ENCODE data around the gene C11orf68. TPM values are rescaled to one million over a fixed set of nuclear protein-coding genes. Genes with fewer than 3 reads are reported as not detected.

C11orf68 gene
- 29.8 TPM for total RNA-seq

DNA sequence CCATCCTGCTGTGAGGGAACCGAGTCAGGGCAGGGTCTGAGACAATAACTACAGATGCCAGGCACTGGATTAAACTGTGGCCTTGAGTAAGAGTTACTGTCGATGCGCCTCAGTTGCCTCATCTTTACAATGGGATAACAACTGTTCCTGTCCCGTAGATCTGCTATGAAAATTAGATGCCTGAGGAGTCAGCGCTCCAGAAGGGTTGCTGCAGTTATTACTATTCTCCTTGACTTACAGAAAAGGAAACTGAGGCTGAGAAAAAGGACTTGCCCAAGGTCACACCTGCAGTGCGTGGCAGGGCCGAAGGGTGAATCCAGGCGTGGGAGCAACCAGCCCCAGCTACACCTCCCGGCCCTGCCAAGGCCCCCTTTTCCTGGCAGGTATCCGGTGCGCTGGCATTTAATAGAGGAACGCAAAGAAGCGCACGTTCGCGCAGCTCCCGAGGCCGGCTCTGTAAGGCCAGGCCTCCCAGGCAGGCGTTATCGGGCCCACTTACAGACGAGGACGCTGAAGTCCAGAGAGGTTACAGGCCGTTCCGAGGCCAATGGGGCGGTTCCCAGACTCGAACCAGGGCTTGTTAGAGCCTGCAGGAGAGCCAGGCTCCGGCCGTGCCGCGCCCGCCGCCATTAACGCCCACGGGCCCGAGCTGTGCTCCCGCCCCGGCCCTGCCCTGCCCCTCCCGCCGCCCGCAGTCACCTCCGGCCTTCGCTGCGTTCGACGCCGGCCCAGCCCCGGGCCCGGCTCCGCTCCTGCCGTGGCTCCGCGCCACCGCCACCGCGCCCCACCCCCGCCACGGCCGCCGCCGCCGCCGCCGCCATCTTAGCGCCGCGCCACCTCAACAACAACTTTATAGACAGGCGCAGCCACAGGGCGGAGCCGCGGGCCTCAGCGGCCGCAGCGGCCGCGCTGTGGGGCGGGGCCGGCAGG, at the start of gene C11orf68:
Gene C11orf68 (minus strand): TSS at position 852 of the 930 bp plus-strand sequence. CDS start 31 bp downstream, at position 821.

DNA sequence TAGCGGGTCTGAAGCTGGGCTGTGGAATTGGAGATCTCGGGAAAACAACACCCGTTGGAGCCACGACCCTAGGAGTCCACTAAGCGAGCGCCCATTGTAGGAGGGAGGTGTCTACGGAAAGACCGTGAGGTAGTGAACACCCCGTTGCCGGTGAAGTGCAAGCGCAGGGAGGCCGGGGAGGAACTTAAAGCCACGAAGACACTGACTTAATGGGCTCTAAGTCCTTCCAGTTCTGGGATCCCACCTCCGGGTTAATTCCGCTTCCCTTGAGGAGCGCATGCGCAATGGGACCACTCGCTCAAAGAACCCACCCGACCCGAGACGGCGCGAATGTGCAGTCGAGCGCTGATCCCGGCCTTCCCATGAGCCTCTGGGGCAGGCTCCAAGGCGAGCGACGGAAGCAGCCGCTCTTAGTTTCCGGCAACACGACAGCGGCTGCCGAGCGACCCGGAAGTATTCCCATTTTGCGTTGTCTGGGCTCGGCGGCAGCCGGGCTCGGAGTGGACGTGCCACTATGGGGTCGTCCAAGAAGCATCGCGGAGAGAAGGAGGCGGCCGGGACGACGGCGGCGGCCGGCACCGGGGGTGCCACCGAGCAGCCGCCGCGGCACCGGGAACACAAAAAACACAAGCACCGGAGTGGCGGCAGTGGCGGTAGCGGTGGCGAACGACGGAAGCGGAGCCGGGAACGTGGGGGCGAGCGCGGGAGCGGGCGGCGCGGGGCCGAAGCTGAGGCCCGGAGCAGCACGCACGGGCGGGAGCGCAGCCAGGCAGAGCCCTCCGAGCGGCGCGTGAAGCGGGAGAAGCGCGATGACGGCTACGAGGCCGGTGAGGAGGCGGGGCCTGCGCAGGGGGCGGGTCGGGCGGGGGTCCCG, 42.6 kb upstream of the C11orf68 start, which contains the start of gene SART1:
Gene SART1 (plus strand): TSS at position 468 of the 874 bp plus-strand sequence. CDS start 47 bp downstream, at position 515.

DNA sequence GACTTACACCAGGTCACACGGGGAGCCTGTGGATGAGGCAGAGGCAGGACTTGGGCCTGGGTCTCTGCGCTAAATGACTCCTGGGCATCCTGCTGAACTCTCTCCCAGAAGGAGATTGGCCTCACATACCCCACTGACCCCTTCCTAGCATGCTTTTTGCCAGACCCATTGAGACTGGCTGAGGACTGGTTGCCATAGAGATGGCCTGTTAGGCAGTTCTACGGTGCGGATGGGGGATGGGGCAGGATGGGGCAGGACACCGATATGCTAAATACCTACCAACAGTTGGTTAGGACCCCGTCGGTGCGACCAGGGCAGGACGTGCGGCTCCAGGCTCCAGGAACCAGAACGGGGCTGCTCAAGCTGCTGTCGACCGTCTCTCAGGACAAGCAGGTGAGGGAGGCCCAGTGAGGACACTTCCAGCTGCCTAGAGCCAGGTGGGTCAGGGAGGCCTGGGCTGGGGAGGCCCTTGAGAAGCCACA, 26.6 kb upstream of the C11orf68 start, which contains the start of gene TSGA10IP:
Gene TSGA10IP (plus strand): TSS at position 51 of the 482 bp plus-strand sequence. CDS start 196 bp downstream, at position 247.

DNA sequence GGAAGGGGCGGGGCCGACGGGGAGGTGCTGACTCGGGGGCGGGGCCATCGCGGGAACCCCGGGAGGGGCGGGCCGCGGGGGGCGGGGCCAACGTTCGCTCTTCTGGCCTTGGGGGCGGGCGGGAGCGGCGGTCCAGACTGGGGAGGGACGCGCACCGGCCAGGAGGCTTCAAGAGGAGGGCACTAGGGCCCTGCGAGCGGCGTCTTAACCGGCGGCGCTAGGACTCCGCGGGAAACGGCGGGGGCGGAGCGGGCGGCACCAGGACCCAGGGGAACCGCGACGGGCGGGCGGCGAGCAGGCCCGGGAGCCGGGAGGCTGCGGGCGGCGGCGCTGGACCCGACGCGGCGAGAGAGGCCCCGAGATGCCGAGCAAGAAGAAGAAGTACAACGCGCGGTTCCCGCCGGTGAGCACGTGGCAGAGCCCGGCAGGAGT, 295 bp upstream of the C11orf68 start, which contains the start of gene DRAP1:
Gene DRAP1 (plus strand): TSS at position 286 of the 432 bp plus-strand sequence. CDS start 76 bp downstream, at position 362.

DNA sequence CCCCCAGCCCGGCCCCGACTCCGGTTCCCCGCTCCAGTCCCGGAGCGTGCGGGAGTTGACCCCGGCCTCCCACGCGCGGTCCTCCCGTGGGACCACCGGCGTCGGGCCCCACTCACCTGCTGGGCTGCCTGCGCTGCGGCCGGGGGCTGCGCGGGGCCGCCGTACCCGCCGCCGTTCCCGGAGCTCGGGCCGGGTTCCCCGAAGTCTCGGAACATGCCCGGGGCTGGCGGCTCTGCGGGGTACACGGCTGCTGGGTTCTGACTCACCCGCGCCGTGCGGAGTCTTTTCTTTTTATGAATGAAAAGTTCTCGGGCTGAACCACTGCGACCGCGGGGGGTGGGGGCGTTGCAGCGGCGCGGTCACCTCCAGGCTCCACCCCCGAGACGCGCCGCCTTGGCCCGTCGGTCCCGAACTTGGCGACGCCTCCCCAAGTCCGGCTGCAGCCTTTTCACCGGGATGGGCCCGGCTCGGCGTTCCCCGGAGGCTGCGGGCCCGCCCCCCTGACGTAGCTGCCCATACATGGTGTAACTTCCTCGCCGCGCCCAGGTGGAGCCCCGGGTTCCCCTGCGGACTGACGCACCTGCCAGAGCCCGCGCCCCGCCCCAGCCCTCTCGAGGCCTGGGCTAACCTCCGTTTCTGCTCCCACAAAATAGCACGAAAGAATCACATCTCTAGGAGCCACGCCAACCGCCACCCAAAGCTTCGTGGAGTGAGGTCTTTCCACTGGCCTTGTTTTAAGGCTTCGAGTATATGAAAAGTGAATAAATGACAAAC, 18.6 kb downstream of the C11orf68 start, which contains the start of gene FOSL1:
Gene FOSL1 (minus strand): TSS at position 264 of the 774 bp plus-strand sequence. CDS start 49 bp downstream, at position 215.

DNA sequence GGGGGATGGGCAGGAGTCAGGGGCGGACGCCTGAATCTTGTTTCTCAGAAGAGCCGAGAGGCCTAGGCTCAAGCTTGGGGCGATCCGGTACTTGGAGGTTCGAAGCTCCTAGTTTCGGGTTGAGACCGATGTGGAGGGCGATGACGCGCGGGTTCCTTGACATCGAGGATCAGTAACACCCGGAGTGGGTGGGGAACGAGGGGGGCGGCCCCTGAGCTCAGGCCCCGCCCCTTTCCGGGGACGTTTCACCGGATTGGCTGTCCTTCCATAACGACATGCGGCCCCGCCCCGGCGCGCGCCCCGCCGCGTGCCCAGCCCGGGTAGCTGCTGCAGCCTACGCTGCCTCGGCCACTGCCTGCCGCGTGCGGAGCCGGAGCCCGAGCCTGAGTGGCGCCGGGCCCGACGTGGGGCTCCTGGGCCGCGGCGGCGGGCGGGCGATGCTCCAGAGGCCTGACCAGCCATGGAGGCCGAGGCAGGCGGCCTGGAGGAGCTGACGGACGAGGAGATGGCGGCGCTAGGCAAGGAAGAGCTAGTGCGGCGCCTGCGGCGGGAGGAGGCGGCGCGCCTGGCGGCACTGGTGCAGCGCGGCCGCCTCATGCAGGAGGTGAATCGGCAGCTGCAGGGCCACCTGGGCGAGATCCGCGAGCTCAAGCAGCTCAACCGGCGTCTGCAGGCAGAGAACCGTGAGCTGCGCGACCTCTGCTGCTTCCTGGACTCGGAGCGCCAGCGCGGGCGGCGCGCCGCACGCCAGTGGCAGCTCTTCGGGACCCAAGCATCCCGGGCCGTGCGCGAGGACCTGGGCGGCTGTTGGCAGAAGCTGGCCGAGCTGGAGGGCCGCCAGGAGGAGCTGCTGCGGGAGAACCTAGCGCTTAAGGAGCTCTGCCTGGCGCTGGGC, 28.3 kb downstream of the C11orf68 start, which contains the start of gene CCDC85B:
Gene CCDC85B (plus strand): TSS at position 350 of the 895 bp plus-strand sequence. CDS start 111 bp downstream, at position 461.

DNA sequence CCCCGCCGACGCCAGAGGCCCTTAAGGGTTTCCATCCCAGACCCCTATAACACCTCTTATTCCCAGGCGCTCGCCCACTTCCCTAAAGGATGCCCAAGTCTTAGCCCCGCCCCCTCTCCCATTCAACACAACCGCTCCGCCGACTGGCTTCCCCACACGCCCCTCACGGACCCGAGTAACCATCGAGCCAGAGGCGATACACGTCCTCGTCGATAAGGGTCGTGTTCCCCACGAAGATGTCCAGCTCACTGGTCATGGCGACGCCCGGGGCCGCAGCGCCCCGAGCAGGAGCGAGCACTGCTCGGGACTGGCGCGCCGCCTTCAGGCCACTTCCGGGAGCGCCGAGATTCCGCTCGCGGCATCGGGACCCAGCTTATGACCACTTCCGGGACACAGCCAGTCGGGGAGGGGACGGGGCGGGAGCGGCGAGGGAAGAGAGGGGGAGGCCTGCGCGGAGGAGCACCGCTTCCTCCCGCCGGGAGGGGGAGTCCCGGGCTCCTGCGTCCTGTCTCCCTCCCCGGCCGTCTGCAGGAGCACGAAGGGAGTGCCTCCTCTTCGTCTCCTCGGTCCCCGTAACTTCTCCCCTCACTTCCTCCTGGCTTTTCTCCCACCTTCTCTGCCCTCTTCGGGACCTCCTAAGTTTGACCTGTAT, 30.6 kb downstream of the C11orf68 start, which contains the start of gene FIBP:
Gene FIBP (minus strand): TSS at position 309 of the 652 bp plus-strand sequence. CDS start 53 bp downstream, at position 256.

DNA sequence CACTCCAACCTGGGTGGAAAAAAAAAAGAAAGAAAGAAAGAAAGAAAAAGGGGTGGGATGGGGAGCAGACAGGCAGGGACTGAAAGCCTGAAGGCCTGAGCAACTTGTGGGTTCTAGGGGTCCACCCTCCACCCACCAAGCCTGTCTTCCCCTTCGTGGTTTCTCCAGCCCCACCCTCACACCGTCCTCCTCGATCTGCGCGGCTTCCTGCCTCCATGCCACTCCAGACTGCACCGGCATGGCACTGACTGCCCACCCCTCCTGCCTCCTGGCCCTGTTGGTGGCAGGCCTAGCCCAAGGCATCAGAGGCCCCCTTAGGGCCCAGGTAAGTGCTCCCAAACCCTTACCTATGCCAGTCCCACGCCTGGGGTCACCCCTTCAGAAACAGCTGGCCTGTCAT, 39.2 kb downstream of the C11orf68 start, which contains the start of gene CTSW:
Gene CTSW (plus strand): TSS at position 221 of the 400 bp plus-strand sequence. CDS start 18 bp downstream, at position 239.

DNA sequence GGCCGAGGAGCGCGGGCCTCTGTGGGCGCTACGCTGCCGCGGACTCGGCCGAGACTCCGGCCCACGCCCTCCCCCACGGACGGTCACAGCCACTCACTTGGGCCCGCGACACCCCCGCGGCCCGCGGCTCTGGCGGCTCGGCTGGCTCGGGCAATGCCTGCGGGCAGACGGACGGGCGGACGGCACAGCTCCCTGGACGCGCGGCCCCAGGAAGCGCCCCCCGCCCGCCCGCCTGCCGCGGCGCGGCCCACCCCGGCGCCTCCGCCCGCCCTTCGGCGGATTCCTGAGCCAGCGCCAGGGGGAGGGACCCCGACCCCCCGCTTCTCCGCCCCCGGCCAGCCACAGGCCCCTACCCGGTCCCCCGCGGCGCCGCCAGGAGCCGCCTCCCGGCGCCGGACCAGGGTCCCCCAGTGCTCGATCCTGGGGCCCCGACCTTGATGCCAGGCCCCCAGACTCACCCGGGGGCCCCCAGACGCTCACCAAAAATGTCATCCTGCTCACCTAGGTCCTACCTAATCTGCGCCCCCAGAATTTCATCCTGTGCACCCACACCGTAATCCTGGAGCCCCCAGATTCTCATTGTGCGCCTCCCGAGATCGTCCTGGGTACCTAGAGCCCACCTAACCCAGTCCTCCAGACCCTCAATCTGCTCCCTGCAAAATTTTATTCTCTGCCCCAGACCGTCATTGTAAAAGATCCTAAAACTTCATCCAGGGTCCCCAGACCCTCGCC, 46.1 kb downstream of the C11orf68 start, which contains the start of gene EFEMP2:
Gene EFEMP2 (minus strand): TSS at position 215 of the 732 bp plus-strand sequence. CDS start 446 bp downstream, outside the sequence.

Other genes starting within 250 kb of the C11orf68 start
- gene KAT5, start 206.8 kb downstream of the C11orf68 start, total RNA-seq, result 52.8 TPM
- gene RNASEH2C, start 198.3 kb downstream of the C11orf68 start, total RNA-seq, result 35.3 TPM
- 11.6 TPM for gene AP5B1, start 138.1 kb downstream of the C11orf68 start, total RNA-seq
- gene OVOL1, start 132.0 kb downstream of the C11orf68 start, total RNA-seq, result 15.0 TPM
- gene SNX32, start 85.1 kb downstream of the C11orf68 start, total RNA-seq, result 1.9 TPM
- gene CFL1, start 60.9 kb downstream of the C11orf68 start, total RNA-seq, result 360 TPM
- 53.4 TPM for gene MUS81, start 58.6 kb downstream of the C11orf68 start, total RNA-seq
- 104 TPM for gene EFEMP2, start 46.3 kb downstream of the C11orf68 start, total RNA-seq
- gene CTSW, start 39.2 kb downstream of the C11orf68 start, total RNA-seq, result 1.4 TPM
- gene FIBP, start 30.6 kb downstream of the C11orf68 start, total RNA-seq, result 119 TPM
- 20.8 TPM for gene CCDC85B, start 28.4 kb downstream of the C11orf68 start, total RNA-seq
- gene FOSL1, start 18.7 kb downstream of the C11orf68 start, total RNA-seq, result not detected
- gene DRAP1, start 364 bp upstream of the C11orf68 start, total RNA-seq, result 55.9 TPM
- not detected for gene TSGA10IP, start 26.4 kb upstream of the C11orf68 start, total RNA-seq
- gene SART1, start 42.7 kb upstream of the C11orf68 start, total RNA-seq, result 60.9 TPM
- 23.2 TPM for gene EIF1AD, start 83.1 kb upstream of the C11orf68 start, total RNA-seq
- gene BANF1, start 83.4 kb upstream of the C11orf68 start, total RNA-seq, result 37.6 TPM
- gene CST6, start 92.9 kb upstream of the C11orf68 start, total RNA-seq, result not detected
- gene CATSPER1, start 107.4 kb upstream of the C11orf68 start, total RNA-seq, result not detected
- gene GAL3ST3, start 130.1 kb upstream of the C11orf68 start, total RNA-seq, result 12.8 TPM
- gene SF3B2, start 133.3 kb upstream of the C11orf68 start, total RNA-seq, result 110 TPM
- gene PACS1, start 151.2 kb upstream of the C11orf68 start, total RNA-seq, result 53.9 TPM